ENCODE measurements around the gene MLLT3.

Gene MLLT3

GRCh38 chr9:20380546-20380945 is 241.8 kb downstream of the MLLT3 start:
- DNase-seq (ENCODE audit: low read depth in 2 of 2) = no peak

GRCh38 chr9:20379804-20380225 is 242.5 kb downstream of the MLLT3 start:
- no peak for DNase-seq (ENCODE audit: low read depth in 2 of 2)

GRCh38 chr9:20378851-20379250 is 243.4 kb downstream of the MLLT3 start:
- DNase-seq (ENCODE audit: low read depth in 2 of 2) = no peak

GRCh38 chr9:20377790-20378189 is 244.5 kb downstream of the MLLT3 start:
- DNase-seq (ENCODE audit: low read depth in 2 of 2) = no peak

- DNase-seq (ENCODE audit: low read depth in 2 of 2) = no peak
Measured at GRCh38 chr9:20376731-20377375, 245.4 kb downstream of the MLLT3 start.

GRCh38 chr9:20376042-20376441 is 246.3 kb downstream of the MLLT3 start:
- DNase-seq (ENCODE audit: low read depth in 2 of 2) = no peak

- DNase-seq (ENCODE audit: low read depth in 2 of 2) = no peak
Measured at GRCh38 chr9:20373263-20373662, 249.0 kb downstream of the MLLT3 start.

GRCh38 chr9:20369391-20369790 is 252.9 kb downstream of the MLLT3 start:
- DNase-seq (ENCODE audit: low read depth in 2 of 2) = no peak

- no peak for DNase-seq (ENCODE audit: low read depth in 2 of 2)
Measured at GRCh38 chr9:20367855-20368254, 254.4 kb downstream of the MLLT3 start.

GRCh38 chr9:20364959-20365358 is 257.3 kb downstream of the MLLT3 start:
- DNase-seq (ENCODE audit: low read depth in 2 of 2) = no peak

GRCh38 chr9:20363233-20363632 is 259.1 kb downstream of the MLLT3 start:
- no peak for DNase-seq (ENCODE audit: low read depth in 2 of 2)

- no peak for DNase-seq (ENCODE audit: low read depth in 2 of 2)
Measured at GRCh38 chr9:20361656-20362570, 260.4 kb downstream of the MLLT3 start.

GRCh38 chr9:20361229-20361628 is 261.1 kb downstream of the MLLT3 start:
- no peak for DNase-seq (ENCODE audit: low read depth in 2 of 2)

- no peak for DNase-seq (ENCODE audit: low read depth in 2 of 2)
Measured at GRCh38 chr9:20358207-20358606, 264.1 kb downstream of the MLLT3 start.

- no peak for DNase-seq (ENCODE audit: low read depth in 2 of 2)
Measured at GRCh38 chr9:20357037-20357432, 265.3 kb downstream of the MLLT3 start.

GRCh38 chr9:20356403-20357036 is 265.8 kb downstream of the MLLT3 start:
- peak in 1 of 2 donors; percentile 16 for DNase-seq (ENCODE audit: low read depth in 2 of 2)

- no peak for DNase-seq (ENCODE audit: low read depth in 2 of 2)
Measured at GRCh38 chr9:20355022-20355421, 267.3 kb downstream of the MLLT3 start.

- DNase-seq (ENCODE audit: low read depth in 2 of 2) = no peak
Measured at GRCh38 chr9:20353931-20354652, 268.2 kb downstream of the MLLT3 start.

GRCh38 chr9:20353524-20353923 is 268.8 kb downstream of the MLLT3 start:
- no peak for DNase-seq (ENCODE audit: low read depth in 2 of 2)

- no peak for DNase-seq (ENCODE audit: low read depth in 2 of 2)
Measured at GRCh38 chr9:20352591-20352990, 269.7 kb downstream of the MLLT3 start.

- no peak for DNase-seq (ENCODE audit: low read depth in 2 of 2)
Measured at GRCh38 chr9:20351715-20352114, 270.6 kb downstream of the MLLT3 start.

- no peak for DNase-seq (ENCODE audit: low read depth in 2 of 2)
Measured at GRCh38 chr9:20349568-20349967, 272.7 kb downstream of the MLLT3 start.

Measured in stimulated activated CD8-positive, alpha-beta memory T cell treated with anti-CD3 and anti-CD28 coated beads, Interleukin-2, amount 100 ng/mL, for 48 hours (primary cell).